Activated T-cell treated with anti-CD3 and anti-CD28 coated beads for 1 hour (primary cell): ENCODE measurements around the gene MRPS5.
"Not testable (repeated sequence)": the region's sequence is repeated elsewhere in the genome, so short reads cannot be mapped to it uniquely, and the experiment has no call there.

Experiments used
- DNase-seq: peaks from one replicate; pipeline ENCODE4 v3.0.0-alpha.2; 2020; ENCODE audit warnings: low read depth

MRPS5 gene

DNA sequence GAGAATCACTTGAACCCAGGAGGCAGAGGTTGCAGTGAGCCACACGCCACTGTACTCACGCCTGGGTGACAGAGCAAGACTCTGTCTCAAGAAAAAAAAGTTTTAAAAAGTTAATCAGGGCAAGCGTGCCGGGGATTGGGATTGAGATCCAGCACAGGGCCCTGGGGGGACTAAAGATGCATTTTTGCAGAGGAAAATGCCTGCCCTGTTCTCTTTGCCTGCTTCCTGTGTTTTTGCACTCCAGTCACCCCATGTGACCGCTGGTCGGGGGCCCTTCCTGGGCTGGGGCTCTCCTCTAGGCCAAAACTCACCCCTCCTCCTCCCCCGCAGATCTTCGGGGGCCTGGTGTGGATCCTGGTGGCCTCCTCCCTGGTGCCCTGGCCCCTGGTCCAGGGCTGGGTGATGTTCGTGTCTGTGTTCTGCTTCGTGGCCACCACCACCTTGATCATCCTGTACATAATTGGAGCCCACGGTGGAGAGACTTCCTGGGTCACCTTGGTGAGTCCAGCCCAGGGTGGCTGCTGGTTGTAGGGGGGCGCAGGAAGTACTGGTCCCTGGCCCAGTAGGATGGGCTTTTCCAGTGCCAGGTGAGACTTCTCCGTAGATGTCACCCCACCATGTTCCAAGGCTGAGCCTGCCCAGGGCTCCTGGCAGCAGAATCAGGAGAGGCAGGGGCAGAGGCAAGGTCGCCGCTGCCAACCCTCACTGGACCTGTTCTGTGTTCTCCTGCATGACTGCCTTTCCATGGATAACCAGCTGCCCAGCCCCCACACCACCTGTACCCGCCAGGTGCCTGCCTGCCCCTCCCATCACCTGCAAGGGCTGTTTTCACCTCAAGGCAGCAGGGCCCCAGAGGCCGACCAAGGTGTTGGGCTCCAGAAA lies 73.7 kb downstream of the MRPS5 start:
- DNase-seq: no peak

DNA sequence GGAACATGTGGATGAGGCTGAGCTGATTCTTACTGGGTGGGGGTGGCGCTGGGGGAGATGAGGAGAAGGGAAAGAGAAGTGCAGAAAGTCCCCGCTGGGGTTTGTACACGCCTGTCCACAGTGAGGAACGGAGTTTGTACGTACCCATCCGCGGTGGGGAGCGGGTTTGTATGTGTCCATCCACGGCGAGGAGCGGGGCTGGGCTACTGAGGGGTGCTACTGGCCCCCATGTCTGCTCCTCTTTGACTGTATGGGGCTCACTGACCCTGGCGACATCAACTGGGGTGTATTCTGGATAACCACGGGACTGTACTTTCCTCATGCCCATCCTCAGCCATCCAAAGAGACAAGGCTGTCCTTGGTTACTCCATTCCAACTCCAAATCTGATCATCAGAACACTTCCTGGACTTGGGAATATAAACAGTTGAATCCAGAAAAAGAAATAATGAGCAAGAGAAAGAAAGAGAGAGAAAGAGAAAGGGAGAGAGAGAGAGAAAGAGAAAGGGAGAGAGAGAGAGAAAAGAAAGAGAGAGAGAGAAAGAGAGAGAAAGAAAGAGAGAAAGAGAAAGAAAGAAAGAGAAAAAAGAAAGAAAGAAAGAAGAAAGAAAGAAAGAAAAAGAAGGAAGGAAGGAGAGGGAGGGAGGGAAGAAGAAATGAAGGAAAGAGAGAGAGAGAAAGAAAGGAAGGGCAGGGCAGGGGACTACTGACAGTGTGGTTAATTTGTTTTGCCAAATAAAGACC lies 75.1 kb downstream of the MRPS5 start:
- no peak for DNase-seq

DNA sequence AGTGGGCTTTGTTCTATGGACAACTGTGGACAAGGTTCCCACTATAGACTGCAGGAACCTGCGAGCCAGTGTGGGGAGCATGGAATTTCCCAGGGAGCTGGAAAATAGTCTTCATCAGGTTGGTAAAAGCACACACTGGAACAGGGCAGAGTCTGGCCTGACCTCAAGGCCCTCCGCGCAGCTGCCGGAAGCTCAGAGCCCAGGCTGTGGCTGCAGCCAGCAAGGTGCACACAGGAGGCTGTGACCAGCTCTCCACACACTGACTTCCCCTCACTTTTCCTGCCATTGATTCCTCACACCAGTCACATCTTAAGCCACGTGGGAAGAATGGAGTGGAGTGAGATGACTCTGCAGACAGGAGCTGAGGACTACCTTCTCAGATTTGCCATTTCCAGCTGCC lies 77.0 kb downstream of the MRPS5 start:
- no peak for DNase-seq

DNA sequence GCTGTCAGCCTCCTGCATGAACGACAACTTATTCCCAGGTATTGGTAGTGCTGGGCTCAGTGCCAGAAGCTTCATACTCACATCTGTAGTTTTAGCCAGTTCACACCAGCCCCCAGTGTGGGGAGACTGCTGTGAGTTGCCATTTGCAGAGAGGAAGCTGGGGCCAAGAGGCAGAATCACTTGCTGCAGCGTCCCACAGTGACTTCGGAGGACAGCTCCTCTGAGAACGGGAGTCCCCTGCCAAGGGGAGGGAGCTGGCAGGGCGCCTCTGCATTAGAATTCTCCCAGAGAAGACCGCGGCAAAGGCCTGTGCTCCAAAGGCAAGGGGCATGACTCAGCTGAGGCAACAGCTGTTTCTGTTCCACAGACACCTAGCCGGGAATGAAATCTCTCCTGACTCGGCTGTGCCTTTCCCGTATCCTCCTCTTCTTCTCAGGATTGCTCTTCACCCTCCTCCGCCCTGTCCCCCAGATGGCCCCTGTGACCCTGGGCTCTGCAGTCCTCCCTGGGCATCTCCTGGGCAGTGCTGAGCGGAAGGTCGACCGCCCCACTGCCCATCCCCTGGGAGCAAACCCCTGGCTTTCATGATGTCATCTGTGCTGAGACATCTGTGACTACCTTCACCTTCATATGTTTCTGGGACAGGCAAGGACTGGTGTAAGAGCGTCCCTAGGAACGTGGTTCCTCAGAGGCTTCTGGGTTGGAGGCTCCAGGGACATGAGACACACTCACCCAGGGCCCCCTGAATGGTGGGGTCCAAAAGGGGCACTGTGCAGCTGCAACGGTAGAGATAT lies 78.1 kb downstream of the MRPS5 start:
- DNase-seq: no peak

DNA sequence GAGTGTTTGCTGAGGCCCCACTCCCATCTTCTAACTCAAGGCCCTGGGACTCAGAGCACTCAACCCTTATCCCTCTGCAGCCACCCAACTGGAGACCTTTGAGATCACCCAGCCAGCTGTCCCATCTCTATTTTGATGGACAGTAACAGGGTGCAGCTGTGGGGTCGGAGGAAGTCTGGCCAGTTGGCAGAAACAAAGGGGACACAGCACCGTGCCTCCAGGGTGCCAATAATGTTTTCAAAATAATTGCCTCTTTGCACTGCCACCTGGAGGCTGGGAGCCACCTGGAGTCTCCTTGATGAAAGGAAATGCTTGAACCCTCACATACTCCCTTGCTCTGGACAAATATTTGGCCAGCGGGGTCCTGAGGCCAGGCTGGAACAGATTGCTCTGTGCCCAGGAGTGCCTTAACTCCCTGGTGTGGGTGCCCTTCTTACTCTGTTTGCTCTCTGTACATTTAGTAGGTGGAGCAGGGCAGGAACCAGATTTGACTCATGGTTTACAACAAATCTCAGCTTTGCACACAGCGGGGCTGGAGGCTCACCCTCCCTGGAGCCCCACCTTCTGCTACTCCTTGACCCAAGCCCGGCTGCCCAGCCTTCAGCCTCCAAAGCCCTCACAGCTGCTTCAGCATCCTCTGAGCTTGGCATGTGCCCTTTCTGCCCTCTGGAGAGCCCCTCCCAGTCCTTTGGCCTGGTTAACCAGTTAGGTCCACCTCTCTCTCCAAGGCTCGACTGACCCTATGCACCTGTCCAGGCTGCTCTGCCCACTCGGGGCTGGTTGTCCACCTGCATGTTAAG lies 78.9 kb downstream of the MRPS5 start:
- DNase-seq: no peak

DNA sequence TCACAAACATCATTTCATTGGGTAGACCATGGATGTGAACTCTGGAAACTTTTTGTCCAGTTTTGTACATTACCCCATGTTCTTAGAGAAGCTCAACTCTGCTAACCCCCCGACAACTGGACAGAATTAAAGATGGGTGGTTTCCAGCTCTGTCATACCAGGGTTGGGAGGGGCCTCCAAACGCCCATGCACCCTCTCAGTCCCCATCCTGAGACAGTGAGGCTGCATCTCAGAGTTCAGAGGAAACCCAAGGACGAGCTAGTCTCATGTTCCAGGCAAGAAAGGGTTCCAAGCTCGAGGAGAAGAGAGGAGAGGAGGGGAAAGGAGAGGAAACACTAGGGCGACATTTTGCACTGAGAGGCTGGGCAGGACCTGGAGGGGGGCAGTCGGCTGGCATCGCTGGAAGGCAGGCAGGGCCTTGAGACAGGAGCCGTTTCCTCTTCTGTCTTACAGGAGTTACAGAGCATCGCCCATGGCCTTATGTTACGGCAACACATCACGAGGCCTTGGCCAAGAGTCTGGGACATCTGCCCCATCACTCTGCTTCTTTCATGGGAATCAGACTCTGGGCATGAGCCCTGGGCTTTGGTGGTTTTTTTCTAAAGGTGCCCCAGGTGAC lies 79.7 kb downstream of the MRPS5 start:
- no peak for DNase-seq

DNA sequence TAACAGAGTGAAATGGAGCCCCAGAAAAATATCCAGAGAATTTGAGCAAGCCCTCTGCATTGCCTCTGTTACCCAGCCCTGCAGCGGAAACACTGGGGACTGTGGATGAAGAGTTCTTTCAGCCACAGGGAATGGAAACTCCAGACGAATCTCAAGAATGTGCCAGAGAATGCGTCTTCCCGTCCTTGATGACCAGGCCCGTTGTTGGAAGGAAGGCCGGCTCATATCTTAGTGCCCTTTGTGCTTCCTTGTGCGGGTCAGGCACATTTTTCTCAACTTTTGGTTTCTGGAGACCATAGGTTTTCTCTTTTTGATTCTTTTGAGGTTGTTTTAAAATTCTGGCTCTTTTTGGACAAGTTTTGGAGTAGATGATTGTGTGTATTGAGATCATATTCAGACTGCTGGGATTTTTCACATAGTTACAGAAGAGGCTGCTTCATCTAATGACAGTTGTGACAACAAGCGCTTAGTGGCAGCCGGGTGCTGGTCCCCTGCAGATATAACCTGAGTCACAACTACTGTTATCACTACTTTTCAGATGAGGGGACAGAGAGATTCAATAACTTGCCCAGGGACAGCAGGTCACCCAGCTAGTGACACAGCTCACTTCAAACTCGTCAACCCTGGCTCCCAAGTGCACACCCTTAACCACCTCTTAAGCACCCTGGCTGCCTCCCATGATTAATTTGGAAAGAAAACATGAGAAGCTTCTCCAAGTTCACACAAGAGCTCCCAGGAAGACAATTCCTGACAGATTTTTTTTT lies 80.4 kb downstream of the MRPS5 start:
- DNase-seq: no peak

DNA sequence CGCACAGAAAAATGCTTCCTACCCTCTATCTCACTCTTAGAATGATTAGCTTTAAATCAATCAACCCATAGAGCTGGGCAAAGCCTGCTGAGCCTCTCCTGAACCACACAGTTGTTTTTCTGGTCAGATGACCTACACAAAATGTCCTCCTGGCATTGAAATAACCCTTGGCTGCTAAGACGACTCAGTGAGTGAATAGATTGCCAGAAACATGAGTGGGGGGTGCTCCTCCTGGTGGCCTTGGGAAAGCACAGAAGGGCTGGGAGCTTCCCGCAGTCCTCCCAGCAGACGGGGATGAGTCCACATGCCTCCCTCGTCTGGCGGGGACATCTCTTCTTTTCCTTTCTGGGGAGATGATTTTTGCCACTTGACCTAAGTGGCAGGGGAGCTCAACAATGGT lies 81.2 kb downstream of the MRPS5 start:
- no peak for DNase-seq

DNA sequence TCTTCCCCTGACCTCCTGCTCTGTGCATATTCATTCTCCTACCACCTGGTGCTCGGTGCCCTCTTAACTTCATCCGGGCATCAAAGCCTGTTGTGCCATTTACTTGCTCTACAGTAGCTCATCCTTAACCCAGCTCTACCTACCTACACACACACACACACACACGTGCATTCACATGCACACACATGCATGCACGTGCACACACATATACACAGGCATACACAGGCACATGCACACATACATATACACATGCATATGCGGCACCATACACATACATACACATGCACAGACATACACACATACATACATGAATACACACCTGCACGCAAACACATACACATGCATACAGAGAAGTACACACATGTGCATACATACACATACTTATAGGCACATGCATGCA lies 81.6 kb downstream of the MRPS5 start:
- DNase-seq: no peak

DNA sequence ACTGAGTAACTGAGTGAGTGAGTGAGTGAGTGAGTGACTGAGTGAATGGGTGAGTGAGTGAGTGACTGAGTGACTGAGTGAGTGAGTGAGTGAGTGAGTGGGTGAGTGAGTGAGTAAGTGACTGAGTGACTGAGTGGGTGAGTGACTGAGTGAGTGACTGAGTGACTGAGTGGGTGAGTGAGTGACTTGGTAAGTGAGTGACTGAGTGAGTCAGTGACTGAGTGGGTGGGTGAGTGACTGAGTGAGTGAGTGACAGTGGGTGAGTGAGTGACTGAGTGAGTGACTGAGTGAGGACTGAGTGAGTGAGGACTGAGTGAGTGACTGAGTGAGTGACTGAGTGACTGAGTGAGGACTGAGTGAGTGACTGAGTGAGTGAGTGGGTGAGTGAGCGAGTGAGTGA lies 82.2 kb downstream of the MRPS5 start:
- no peak for DNase-seq

DNA sequence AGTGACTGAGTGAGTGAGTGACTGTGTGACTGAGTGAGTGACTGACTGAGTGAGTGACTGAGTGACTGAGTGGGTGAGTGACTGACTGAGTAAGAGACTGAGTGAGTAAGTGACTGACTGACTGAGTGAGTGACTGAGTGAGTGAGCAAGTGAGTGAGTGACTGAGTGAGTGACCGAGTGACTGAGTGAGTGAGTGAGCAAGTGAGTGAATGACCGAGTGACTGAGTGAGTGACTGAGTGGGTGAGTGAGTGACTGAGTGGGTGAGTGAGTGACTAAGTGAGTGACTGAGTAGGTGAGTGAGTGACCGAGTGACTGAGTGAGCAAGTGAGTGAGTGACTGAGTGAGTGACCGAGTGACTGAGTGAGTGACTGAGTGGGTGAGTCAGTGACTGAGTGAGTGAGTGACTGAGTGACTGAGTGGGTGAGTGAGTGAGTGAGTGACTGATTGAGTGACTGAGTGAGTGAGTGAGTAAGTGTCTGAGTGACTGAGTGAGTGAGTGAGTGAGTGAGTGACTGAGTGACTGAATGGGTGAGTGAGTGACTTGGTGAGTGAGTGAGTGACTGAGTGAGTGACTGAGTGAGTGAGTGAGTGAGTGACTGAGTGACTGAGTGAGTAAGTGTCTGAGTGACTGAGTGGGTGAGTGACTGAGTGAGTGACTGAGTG lies 82.8 kb downstream of the MRPS5 start:
- DNase-seq: no peak

DNA sequence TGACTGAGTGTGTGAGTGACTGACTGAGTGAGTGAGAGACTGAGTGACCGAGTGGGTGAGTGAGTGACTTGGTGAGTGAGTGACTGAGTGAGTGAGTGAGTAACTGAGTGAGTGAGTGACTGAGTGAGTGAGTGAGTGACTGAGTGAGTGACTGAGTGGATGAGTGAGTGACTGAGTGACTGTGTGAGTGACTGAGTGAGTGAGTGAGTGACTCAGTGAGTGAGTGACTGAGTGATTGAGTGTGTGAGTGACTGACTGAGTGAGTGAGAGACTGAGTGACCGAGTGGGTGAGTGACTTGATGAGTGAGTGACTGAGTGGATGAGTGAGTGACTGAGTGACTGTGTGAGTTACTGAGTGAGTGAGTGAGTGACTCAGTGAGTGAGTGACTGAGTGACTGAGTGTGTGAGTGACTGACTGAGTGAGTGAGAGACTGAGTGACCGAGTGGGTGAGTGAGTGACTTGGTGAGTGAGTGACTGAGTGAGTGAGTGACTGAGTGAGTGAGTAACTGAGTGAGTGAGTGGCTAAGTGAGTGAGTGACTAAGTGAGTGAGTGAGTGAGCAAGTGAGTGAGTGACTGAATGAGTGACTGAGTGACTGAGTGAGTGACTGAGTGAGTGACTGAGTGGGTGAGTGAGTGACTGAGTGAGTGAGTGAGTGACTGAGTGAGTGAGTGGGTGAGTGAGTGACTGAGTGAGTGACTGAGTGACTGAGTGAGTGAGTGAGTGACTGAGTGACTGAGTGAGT lies 83.6 kb downstream of the MRPS5 start:
- DNase-seq: not testable (repeated sequence)

DNA sequence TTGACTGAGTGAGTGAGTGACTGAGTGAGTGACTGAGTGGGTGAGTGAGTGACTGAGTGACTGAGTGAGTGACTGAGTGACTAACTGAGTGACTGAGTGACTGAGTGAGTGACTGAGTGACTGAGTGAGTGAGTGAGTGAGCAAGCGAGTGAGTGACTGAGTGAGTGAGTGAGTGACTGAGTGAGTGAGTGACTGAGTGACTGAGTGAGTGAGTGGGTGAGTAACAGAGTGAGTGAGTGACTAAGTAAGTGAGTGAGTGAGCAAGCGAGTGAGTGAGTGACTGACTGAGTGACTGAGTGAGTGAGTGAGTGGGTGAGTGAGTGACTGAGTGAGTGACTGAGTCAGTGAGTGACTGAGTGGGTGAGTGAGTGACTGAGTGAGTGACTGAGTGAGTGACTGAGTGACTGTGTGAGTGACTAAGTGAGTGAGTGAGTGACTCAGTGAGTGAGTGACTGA lies 84.2 kb downstream of the MRPS5 start:
- no peak for DNase-seq

DNA sequence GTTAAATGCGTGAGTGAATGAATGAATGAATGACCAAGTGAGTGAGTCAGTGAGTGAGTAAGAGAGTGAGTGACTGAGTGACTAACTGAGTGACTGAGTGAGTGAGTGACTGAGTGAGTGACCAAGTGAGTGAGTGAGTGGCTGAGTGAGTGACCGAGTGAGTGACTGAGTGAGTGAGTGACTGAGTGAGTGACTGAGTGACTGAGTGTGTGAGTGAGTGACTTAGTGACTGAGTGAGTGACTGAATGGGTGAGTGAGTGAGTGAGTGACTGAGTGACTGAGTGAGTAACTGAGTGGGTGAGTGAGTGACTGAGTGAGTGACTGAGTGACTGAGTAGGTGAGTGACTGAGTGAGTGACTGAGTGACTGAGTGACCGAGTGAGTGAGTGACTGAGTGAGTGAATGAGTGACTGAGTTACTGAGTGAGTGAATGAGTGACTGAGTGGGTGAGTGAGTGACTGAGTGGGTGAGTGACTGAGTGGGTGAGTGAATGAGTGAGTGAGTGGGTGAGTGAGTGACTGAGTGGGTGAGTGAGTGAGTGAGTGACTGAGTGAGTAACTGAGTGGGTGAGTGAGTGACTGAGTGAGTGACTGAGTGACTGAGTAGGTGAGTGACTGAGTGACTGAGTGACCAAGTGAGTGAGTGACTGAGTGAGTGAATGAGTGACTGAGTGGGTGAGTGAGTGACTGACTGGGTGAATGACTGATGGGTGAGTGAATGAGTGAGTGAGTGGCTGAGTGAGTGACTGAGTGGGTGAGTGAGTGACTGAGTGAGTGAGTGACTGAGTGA lies 84.8 kb downstream of the MRPS5 start:
- no peak for DNase-seq
